ENCODE results near the gene PARD6G.

The PARD6G gene

DNA sequence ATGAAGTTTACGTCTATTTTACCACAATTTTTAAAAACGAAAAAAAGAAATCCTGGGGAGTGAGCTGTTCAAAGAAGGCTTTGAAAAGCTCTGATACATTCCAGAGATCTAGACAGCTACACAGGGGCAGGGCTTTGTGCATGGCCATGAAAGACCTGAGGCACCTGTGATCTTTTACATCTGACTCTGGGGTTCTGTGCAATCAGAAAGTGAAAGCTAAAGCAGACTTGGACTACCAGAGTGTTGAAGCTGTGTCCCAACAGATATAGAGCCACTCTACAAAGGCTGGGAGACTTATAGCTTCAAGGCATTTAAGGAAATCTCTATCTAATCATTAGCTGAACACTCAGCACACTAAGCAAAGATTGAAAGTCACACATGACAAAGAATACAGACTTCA, 34.1 kb downstream of the PARD6G start:
- Histone ChIP-seq H3K18ac (ENCODE audit: low read length) (no peak overlapping the region), H3K27me3 (ENCODE audit: insufficient read depth, low read length) (no peaks in the 10 kb centered on the region), H3K4me3 (ENCODE audit: low read depth, low read length) (no peak overlapping the region), H3K9ac (ENCODE audit: low read length) (no peak overlapping the region), H3K14ac (ENCODE audit: low read length) (no peak overlapping the region), H3K79me1 (ENCODE audit: low read length) (no peaks in the 10 kb centered on the region), H3K4me1 (ENCODE audit: control insufficient read depth in 1 of 2, insufficient read depth in 2 of 2, low read length in 2 of 2) (no peaks in the 10 kb centered on the region), H3K4me2 (ENCODE audit: low read length) (no peak overlapping the region), H3K9me3 (ENCODE audit: insufficient read depth, low read depth, low read length) (no peaks in the 10 kb centered on the region), H2BK120ac (ENCODE audit: insufficient read depth, low read length, poor library complexity) (no peak overlapping the region), H3K4ac (ENCODE audit: low read depth, low read length) (no peak overlapping the region), H2BK12ac (ENCODE audit: low read length) (no peak overlapping the region), H2BK5ac (ENCODE audit: low read depth, low read length, poor library complexity) (no peak overlapping the region), H2AK5ac (ENCODE audit: low read length) (no peak overlapping the region), H3K27ac (ENCODE audit: low read depth, low read length) (no peak overlapping the region), H3K23ac (ENCODE audit: low read length) (no peak overlapping the region), H2AFZ (ENCODE audit: insufficient read depth, low read length, poor library complexity) (no peak overlapping the region), H4K91ac (ENCODE audit: low read depth, low read length) (no peak overlapping the region), H4K12ac (ENCODE audit: low read depth, low read length) (no peak overlapping the region), H3K79me2 (ENCODE audit: control insufficient read depth, insufficient read depth, low read length, poor library complexity) (no peaks in the 10 kb centered on the region), H4K8ac (ENCODE audit: low read depth, low read length) (no peak overlapping the region), H3K36me3 (ENCODE audit: control insufficient read depth in 1 of 2, insufficient read depth in 2 of 2, low read length in 2 of 2) (no peaks in the 10 kb centered on the region)
- WGBS (ENCODE audit: extremely low coverage, insufficient coverage, insufficient read length), result no CpG with 5 or more reads among the region's 2 CpGs
- DNase-seq, result no peak

DNA sequence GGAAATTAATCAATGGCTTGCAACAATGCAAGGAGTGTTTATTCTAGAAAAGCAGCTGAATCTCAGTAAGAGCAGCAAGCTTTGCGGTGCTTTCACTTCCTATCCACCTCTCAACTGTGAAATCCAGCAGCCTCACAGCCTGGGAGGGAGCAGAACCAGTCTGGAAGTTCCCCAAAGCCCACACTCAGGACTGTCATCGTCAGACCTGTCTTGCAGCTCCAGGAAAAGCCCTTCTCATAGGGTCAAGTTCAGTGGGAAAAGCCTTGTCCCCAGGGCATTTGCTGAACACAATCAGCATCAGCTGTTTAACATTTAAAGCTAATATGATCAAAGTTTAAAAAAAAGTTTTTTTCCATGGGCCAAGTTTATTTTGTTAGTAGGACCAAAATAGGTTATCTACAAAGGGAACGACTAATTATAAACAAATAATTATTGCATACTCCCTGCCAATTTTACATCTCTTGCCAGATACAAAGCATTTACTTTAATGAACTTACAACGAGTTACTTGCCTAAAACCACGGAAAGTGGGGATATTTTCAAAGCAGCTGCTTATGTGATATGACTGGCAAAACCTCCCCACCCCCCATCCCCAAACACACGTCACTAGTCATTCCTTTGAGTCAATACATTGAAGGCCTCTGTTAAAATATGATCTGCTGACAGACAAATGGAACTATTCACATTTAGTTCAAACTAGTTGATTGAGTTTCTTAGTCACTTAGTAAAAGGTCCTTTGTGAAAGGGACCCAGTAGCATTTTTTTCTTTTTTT, 36.8 kb downstream of the PARD6G start:
- Histone ChIP-seq H3K4me3 (ENCODE audit: low read depth, low read length) (no peak overlapping the region), H4K91ac (ENCODE audit: low read depth, low read length) (no peak overlapping the region), H3K9me3 (ENCODE audit: insufficient read depth, low read depth, low read length) (no peaks in the 10 kb centered on the region), H3K18ac (ENCODE audit: low read length) (no peak overlapping the region), H3K9ac (ENCODE audit: low read length) (no peak overlapping the region), H3K4ac (ENCODE audit: low read depth, low read length) (no peak overlapping the region), H3K36me3 (ENCODE audit: control insufficient read depth in 1 of 2, insufficient read depth in 2 of 2, low read length in 2 of 2) (no peaks in the 10 kb centered on the region), H4K12ac (ENCODE audit: low read depth, low read length) (no peak overlapping the region), H2BK12ac (ENCODE audit: low read length) (no peak overlapping the region), H3K14ac (ENCODE audit: low read length) (no peak overlapping the region), H3K4me1 (ENCODE audit: control insufficient read depth in 1 of 2, insufficient read depth in 2 of 2, low read length in 2 of 2) (no peaks in the 10 kb centered on the region), H2BK120ac (ENCODE audit: insufficient read depth, low read length, poor library complexity) (no peak overlapping the region), H2AK5ac (ENCODE audit: low read length) (no peak overlapping the region), H3K23ac (ENCODE audit: low read length) (no peak overlapping the region), H4K8ac (ENCODE audit: low read depth, low read length) (no peak overlapping the region), H3K27me3 (ENCODE audit: insufficient read depth, low read length) (no peaks in the 10 kb centered on the region), H3K79me2 (ENCODE audit: control insufficient read depth, insufficient read depth, low read length, poor library complexity) (no peaks in the 10 kb centered on the region), H2AFZ (ENCODE audit: insufficient read depth, low read length, poor library complexity) (no peak overlapping the region), H3K79me1 (ENCODE audit: low read length) (no peaks in the 10 kb centered on the region), H3K4me2 (ENCODE audit: low read length) (no peak overlapping the region), H2BK5ac (ENCODE audit: low read depth, low read length, poor library complexity) (no peak overlapping the region), H3K27ac (ENCODE audit: low read depth, low read length) (no peak overlapping the region)
- WGBS (ENCODE audit: extremely low coverage, insufficient coverage, insufficient read length), result no CpG with 5 or more reads among the region's 6 CpGs
- DNase-seq, result peak; percentile 27 to 48

- Histone ChIP-seq H3K4me2 (ENCODE audit: low read length) (no peak overlapping the region), H2AFZ (ENCODE audit: insufficient read depth, low read length, poor library complexity) (no peak overlapping the region), H3K18ac (ENCODE audit: low read length) (no peak overlapping the region), H4K12ac (ENCODE audit: low read depth, low read length) (no peak overlapping the region), H3K4ac (ENCODE audit: low read depth, low read length) (no peak overlapping the region), H2BK120ac (ENCODE audit: insufficient read depth, low read length, poor library complexity) (no peak overlapping the region), H3K9me3 (ENCODE audit: insufficient read depth, low read depth, low read length) (no peaks in the 10 kb centered on the region), H3K4me3 (ENCODE audit: low read depth, low read length) (no peak overlapping the region), H3K79me1 (ENCODE audit: low read length) (no peaks in the 10 kb centered on the region), H3K23ac (ENCODE audit: low read length) (no peak overlapping the region), H2AK5ac (ENCODE audit: low read length) (no peak overlapping the region), H3K4me1 (ENCODE audit: control insufficient read depth in 1 of 2, insufficient read depth in 2 of 2, low read length in 2 of 2) (no peaks in the 10 kb centered on the region), H3K9ac (ENCODE audit: low read length) (no peak overlapping the region), H3K36me3 (ENCODE audit: control insufficient read depth in 1 of 2, insufficient read depth in 2 of 2, low read length in 2 of 2) (no peaks in the 10 kb centered on the region), H3K27ac (ENCODE audit: low read depth, low read length) (no peak overlapping the region), H3K14ac (ENCODE audit: low read length) (no peak overlapping the region), H3K79me2 (ENCODE audit: control insufficient read depth, insufficient read depth, low read length, poor library complexity) (no peaks in the 10 kb centered on the region), H4K91ac (ENCODE audit: low read depth, low read length) (no peak overlapping the region), H2BK12ac (ENCODE audit: low read length) (no peak overlapping the region), H2BK5ac (ENCODE audit: low read depth, low read length, poor library complexity) (no peak overlapping the region), H3K27me3 (ENCODE audit: insufficient read depth, low read length) (no peaks in the 10 kb centered on the region), H4K8ac (ENCODE audit: low read depth, low read length) (no peak overlapping the region)
- no CpG with 5 or more reads among the region's 4 CpGs for WGBS (ENCODE audit: extremely low coverage, insufficient coverage, insufficient read length)
- DNase-seq, result no peak
Measured at GRCh38 chr18:80208620-80209019, 38.7 kb downstream of the PARD6G start.

- H3K14ac ChIP-seq (ENCODE audit: low read length), result no peak overlapping the region
- H2BK12ac ChIP-seq (ENCODE audit: low read length), result no peak overlapping the region
- no peak overlapping the region for H2AK5ac ChIP-seq (ENCODE audit: low read length)
- no peak overlapping the region for H3K23ac ChIP-seq (ENCODE audit: low read length)
- H2BK5ac ChIP-seq (ENCODE audit: low read depth, low read length, poor library complexity), result no peak overlapping the region
- no peak overlapping the region for H3K4me2 ChIP-seq (ENCODE audit: low read length)
- no peak overlapping the region for H3K27ac ChIP-seq (ENCODE audit: low read depth, low read length)
- H3K4me3 ChIP-seq (ENCODE audit: low read depth, low read length), result no peak overlapping the region
- no peak overlapping the region for H4K91ac ChIP-seq (ENCODE audit: low read depth, low read length)
- no peak overlapping the region for H2AFZ ChIP-seq (ENCODE audit: insufficient read depth, low read length, poor library complexity)
- H3K9me3 ChIP-seq (ENCODE audit: insufficient read depth, low read depth, low read length), result no peaks in the 10 kb centered on the region
- H4K8ac ChIP-seq (ENCODE audit: low read depth, low read length), result no peak overlapping the region
- H3K9ac ChIP-seq (ENCODE audit: low read length), result no peak overlapping the region
- no CpG with 5 or more reads among the region's 4 CpGs for WGBS (ENCODE audit: extremely low coverage, insufficient coverage, insufficient read length)
- DNase-seq, result no peak
- H3K18ac ChIP-seq (ENCODE audit: low read length), result no peak overlapping the region
- H2BK120ac ChIP-seq (ENCODE audit: insufficient read depth, low read length, poor library complexity), result no peak overlapping the region
- no peaks in the 10 kb centered on the region for H3K79me1 ChIP-seq (ENCODE audit: low read length)
- no peaks in the 10 kb centered on the region for H3K36me3 ChIP-seq (ENCODE audit: control insufficient read depth in 1 of 2, insufficient read depth in 2 of 2, low read length in 2 of 2)
- H3K4me1 ChIP-seq (ENCODE audit: control insufficient read depth in 1 of 2, insufficient read depth in 2 of 2, low read length in 2 of 2), result no peaks in the 10 kb centered on the region
- no peaks in the 10 kb centered on the region for H3K79me2 ChIP-seq (ENCODE audit: control insufficient read depth, insufficient read depth, low read length, poor library complexity)
- no peaks in the 10 kb centered on the region for H3K27me3 ChIP-seq (ENCODE audit: insufficient read depth, low read length)
- no peak overlapping the region for H4K12ac ChIP-seq (ENCODE audit: low read depth, low read length)
- no peak overlapping the region for H3K4ac ChIP-seq (ENCODE audit: low read depth, low read length)
Measured at GRCh38 chr18:80205294-80205693, 42.0 kb downstream of the PARD6G start.

Data from trophoblast cell (in vitro differentiated cells and primary cell).